Stimulated activated CD8-positive, alpha-beta memory T cell treated with anti-CD3 and anti-CD28 coated beads, Interleukin-4, amount 100 ng/mL, for 1 hour (primary cell): ENCODE measurements around the gene ABRAXAS1.
"Not testable (repeated sequence)": the region's sequence is repeated elsewhere in the genome, so short reads cannot be mapped to it uniquely, and the experiment has no call there.

ENCODE experiments used
- DNase-seq, 2 donors: peaks; one replicate each; pipeline ENCODE4 v3.0.0-alpha.2; 2020; ENCODE audit warnings: low read depth in 2 of 2, low spot score in 1 of 2

ABRAXAS1 gene

DNA sequence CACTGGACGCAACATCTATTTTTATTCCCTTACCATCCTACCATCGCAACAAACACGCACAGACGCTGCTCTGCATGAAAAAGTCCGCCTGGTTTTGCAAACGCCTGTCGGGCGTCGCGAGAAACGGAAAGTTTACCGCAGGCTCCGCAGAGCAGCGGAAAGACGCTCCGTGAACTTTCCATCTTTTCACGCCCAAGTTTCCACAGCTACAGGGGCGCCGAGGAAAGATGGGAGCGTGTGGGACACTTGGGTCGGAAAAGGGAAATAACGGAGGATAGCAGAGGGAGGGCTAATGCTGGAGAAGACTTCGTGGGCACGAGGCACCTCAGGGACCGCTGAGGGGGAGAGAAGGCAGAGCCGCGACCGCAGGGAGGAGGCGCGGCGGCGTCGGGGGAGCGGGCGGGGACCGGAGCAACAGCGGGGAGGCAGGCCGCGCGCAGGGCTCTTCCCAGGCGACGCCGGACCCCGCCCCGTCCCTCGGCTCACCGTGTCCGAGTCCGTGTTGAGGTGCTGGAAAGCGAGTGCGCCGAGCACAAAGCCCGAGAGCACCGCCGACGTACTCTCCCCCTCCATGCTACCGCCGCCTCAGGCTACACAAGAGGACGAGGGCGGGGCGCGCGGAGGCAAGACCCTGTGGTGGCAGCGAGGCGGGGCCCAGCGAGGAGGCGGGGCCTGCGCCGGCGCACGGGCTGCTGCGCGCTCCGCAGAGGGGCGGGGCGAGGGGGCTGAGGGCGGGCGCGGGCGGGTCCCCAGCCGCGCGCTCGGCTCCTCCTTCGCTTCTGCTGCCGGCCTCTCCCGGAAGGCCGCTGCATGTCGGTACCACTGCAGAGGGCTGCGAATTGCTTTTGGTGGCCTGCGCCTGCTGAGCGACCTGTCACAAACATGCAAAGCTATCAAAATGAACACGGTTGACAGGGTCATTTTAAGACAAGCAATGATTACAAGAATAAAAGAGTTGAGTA lies at the start of gene ABRAXAS1:
TSS of gene ABRAXAS1 (minus strand) at position 601 of the 962 bp plus-strand sequence. CDS start at position 573, 28 bp downstream.
- peak; percentile 85 to 88 for DNase-seq

DNA sequence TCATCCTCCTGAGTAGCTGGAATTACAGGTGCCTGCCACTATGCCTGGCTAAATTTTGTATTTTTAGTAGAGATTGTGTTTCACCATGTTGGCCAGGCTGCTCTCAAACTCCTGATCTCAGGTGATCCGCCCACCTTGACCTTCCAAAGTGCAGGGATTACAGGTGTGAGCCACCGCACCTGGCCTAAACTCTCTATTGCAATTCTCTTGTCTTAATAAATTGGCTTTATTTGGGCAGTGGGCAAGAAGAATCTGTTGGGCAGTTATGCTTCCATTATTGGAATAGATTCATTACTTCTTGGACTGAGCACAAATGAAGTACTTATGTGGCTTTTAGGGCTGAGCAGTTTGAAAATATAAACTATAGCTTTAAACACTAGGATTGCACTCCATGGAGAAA lies 42.8 kb upstream of the ABRAXAS1 start:
- no peak for DNase-seq

DNA sequence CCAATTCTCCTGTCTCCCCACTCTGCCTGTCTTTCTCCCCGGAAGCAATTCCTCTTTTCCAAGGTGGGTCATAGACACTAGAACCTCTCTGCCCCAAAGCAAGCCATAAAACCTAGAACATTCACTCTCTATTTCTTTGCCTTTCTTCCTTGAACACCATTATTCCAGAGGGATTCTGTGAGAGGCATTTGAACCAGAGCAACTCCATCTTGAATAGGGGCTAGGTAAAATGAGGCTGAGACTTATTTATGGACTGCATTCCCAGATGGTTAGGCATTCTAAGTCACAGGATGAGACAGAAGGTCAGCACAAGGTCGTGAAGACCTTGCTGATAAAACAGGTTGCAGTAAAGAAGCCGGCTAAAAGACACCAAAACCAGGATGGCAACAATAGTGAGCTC lies 37.3 kb upstream of the ABRAXAS1 start:
- DNase-seq, result no peak

DNA sequence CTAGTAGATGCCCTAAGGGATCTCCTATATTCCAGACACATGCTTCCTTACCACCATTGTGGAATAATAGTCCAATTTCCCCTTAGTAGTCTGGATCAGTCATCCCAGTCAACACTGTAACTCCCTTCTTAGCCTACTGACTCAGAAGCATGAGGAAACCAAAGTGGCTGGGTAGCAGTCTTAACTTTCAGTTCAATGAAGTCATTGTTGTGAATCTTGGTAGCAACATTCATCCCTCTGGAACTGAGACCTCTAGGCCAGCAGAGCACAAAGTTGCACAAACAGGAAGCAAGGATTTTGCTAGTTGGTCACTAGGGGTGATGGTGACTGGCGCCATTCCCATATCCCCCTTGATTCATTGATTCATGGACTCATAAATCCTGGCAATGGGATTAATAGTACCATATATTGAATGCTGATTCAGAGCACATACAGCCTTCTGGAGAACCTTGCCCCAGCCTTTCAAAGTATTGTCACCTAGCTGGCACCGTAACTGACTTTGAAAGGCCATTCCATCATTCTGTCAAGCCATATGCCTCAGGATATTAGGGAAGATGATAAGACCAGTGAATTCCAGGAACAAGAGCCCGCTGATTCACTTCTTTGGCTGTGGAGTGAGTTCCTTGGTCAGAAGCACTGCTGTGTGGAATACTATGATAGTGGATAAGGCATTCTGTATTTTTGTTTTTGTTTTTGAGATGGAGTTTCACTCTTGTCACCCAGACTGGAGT lies 31.3 kb upstream of the ABRAXAS1 start:
- no peak for DNase-seq

DNA sequence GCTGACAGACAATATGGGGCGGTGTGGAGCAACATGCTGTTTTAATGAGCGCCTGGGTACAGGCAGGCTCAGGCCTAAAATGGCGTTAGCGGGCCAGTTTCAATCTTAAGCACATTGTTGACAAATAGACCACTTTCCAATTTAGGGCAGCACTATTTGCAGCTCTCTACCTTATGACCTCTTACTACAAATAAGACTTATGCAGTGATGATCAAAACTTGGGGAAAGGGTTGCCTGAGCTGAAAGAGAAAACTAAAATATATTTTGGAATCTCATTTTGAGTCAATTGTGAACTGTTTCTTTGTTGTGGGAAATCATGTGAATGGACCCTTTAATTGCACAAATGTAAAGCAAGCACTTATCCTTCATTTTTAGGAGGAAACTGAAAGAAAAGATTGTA lies 25.5 kb upstream of the ABRAXAS1 start:
- DNase-seq, result no peak

DNA sequence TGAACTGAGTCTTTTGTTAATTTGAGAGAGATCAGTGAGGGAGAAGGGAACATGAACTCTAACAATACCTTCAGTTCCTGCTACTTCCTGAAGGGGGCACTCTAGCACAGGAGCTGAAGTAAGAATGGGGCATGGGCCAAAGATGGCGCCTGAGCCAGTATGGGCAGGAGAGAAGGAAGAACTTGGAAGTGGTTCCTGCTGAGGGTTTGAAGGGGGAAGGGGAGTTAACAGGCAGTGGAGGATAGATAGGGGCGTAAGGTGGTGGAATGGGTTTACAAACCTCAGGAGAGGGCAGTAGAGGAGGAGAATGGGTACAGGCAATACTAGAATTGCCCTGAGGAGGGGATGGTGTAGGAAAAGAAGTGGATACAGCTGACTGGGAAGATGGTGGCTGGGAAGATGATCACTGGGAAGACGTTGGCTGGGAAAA lies 24.3 kb upstream of the ABRAXAS1 start:
- peak in 1 of 2 donors; percentile 17 for DNase-seq

DNA sequence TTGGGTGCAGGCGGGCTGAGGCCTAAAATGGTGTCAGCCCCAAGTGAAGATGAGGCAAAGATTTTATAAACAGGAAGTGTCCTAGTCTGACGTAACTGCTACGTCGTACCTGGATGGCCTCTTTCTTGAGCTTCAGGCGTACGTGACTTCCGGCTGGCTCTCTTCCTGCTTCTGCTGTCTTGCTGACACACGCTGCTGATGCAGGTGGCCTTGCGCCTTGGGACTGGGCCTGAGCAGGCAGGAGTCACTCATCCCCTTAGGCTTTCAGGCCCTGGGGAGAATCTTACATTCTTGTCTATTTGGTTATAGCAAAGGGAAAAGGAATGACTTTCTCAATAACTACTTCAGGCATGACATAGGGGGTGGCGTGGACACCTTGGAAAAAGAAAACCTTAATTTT lies 20.1 kb upstream of the ABRAXAS1 start:
- no peak for DNase-seq

DNA sequence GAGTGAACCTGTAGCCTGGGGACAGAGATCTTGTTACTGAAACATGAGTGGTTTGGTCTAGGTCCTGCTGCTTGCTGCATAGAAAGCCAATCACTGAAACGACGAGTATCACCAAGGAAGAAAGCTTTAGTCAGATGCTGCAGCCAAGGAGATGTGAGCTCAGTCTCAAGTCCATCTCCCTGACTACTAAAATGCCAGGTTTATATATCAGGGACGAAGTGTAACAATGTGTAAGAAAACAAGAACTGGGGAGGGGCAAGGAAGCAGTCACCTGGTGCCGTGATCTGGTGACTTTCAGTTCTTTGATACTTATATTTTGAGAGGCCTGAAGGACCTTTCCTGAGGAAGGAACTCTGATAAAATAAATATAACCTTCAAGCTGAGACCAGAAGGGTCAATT lies 19.6 kb upstream of the ABRAXAS1 start:
- DNase-seq, result no peak

DNA sequence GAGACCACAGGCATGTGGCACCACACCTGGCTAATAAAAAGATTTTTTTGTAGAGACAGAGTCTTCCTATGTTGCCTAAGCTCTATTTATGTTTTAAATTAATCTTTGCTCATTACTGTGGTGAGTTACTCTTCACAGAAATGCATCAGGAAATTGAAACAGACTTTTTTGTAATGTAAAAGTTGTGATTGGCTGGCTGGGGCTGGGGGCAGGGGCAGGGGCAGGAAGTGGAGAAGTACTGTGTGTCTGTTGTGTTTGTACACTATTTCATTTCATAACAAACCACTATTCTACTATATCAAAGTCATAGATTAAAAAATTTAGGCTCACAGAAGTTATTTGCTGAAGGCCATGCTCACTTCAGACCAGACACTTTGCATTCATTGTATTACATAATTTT lies 19.1 kb upstream of the ABRAXAS1 start:
- DNase-seq, result no peak

DNA sequence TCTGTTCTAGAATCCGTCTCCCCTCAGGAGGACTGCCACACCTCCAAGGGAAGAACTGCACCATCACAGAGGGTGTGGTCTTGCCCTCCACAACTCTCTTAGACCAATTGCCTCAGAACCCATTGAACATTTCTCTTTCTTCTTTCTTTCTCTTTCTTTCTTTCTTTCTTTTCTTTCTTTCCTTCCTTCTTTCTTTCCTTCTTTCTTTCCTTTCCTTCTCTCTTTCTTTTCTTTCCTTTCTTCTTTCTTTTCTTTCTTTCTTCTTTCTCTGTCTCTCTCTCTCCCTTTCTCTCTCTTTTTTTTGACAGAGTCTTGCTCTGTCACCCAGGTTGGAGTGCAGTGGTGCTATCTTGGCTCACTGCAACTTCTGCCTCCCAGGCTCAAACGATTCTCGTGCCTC lies 16.8 kb upstream of the ABRAXAS1 start:
- DNase-seq, result not testable (repeated sequence)

DNA sequence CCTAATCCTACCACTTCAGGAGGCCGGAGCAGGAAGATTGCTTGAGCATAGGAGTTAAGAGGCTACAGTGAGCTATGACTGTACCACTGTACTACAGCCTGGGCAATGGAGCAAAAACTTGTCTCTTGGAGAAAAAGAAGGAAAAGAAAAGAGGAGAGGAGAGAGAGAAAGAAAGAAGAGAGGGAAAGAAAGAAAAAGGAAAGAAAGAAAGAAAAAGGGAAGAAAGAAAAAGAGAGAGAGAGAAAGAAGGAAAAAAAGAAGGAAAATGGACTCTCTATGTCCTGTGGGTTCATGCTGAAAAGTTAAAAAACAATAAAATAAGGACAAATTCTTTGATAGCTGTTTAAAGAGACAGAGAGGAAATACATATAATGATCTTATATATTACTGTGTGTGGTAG lies 13.3 kb upstream of the ABRAXAS1 start:
- no peak for DNase-seq

DNA sequence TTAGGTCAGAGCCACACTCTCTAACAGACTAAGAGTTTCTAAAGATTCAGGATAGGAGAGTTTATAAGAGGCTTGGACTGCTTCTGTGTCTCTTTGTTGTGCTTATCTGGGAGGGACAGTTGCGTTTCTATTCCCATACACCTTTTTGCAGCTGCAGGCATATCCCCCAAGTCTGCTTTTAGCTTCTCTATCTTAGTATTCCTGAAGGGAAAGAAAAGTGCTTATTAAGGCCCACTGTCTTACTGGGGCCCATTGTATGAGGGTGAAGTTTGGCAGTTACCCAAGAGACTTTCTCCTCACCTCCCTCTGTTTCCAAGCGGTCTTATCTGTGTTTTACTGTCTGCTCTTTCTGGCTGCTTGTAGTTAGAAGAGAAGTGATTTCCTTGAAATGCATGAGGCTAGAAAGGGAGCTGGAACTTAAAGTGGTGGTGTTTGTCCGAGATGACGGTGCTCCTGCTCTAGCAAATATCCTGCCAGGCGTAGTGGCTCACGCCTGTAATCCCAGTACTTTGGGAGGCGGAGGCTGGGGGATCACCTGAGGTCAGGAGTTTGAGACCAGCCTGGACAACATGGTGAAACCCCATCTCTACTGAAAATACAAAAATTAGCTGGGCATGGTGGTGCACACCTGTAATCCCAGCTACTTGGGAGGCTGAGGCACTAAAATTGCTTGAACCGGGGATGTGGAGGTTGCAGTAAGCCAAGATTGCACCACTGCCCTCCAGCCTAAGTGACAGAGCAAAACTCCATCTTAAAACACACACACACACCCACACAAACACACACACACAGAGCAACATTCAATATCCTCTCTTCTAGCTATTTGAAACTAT lies 11.4 kb upstream of the ABRAXAS1 start:
- DNase-seq, result not testable (repeated sequence)

DNA sequence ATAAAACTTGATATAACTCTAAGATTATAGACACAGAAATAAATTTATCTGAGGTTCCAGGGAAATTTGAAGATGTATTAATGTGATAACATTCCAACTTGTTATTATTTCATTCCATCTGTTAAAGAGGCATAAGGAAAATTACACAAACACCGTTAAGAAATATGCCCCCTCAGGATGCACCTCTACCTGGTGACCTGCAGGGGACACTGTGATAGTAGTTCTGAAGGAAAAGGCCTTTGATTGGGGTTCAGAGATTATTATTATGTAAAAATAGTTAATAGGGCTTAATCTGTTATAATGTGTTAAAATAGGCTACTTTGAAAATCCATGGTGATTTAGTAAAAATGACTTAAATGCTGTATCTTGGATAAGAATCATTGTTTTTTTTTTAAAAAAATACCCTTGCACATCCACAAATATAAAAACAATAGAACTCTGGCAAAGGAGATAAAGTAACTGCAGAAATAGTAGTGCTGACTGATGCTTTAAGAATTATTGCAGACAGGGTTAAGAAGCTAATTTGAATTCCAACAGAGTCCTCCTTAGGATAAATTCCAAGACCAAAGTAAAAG lies 6.1 kb upstream of the ABRAXAS1 start:
- no peak for DNase-seq

DNA sequence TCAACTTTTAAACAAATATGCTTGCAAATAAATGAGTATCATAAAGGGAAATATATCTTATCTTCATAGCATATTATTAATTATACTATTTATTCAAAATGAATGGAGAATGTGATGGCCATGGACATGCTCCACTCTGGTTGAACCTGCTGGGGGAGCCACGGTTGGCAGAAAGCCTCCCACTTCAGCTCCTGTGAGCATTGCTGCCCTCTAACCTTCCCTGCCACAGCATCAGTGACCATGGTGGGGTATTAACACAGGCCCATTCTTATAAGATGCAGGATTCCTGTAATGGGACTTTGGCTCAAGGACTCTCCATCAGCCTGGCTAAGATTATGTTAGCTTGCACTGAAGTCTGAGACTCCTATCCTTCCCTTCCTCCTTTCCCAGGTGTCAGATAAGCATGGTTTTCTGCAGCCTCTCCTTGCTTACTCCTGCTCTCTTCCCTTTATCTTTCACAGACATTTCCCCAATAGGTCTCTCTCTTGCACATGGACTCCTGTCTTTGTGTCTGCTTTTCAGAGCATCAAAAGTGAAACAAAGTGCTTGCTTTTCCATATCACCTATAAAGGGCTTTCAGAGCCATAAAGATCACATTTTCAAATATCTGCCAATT lies 4.9 kb upstream of the ABRAXAS1 start:
- no peak for DNase-seq

DNA sequence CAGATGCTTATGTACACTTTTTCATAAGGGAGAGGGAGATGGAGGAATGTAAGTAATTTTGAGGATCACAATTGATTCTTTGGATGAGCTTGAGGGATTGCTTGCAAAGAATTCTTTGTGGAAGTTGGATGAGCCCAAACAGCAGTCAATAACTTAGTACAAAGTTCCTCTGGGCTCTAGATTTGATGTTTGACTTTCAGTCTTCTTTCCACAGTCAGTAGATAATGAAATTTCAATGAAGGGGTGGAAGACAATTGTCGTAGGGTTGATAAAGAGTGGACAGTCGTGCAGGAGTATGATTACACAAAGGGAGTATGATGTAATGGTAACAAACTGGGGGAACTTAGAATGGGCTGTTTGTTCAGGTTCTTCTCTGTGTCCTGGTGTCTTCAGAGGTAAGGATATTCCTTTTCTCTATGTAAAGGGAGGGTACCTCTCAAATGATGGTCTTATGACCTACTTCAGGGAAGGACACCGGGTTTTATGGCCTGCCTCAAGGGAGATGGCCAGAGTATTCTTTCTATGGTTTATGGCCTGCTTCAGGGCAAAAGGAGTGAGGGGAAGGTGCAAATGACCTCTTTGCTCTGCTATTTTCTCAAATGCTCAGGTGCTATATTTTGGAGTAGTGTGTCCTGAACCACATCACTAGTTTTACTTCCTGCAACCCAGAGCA lies 1.7 kb upstream of the ABRAXAS1 start:
- DNase-seq, result no peak

DNA sequence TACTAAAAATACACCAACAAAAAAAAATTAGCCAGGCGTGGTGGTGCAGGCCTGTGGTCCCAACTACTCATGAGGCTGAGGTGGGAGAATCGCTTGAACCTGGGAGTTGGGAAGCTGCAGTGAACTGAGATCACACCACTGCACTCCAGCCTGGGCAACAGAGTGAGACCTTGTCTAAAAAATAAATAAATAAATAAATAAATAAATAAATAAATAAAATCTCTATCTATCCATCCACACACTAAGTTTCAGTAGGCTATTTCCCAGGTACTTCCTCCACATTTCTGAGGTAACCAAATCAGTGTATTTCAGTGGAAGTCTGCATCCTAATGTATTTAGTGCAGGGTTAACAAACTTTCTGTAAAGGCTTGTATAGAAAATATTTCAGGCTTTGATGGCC lies 10.9 kb downstream of the ABRAXAS1 start:
- no peak for DNase-seq

DNA sequence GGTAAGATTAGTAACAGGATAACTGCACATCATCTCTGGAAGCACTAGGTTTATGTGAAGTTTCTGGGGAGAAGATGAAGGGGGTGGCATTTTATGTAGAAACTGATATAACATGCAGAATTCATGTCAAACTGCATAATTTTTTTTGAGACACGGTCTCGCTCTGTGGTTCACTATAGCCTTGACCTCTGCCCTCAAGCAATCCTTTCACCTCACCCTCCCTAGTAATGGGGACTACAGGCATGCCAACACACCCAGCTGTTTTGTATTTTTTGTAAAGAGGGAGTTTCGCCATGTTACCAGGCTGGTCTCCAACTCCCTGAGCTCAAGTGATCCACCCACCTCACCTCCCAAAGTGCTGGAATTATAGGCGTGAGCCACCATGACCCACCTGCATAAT lies 11.5 kb downstream of the ABRAXAS1 start:
- no peak for DNase-seq

DNA sequence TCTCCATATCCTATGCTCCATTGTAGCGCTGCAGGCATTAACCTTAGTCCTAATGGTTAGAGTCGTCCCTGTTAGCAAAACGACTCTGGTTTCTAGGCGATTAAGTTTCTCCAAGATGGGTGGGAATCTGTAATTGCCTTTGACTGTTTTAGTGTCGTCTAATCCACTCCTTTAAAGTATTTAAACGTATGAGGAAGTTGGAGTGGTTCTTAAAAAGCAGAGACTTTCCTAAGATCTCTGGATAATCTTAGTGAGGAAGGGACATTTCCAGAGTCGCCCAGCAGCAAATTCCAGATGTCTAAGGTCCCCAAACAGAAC lies 28.8 kb downstream of the ABRAXAS1 start:
- DNase-seq, result no peak

DNA sequence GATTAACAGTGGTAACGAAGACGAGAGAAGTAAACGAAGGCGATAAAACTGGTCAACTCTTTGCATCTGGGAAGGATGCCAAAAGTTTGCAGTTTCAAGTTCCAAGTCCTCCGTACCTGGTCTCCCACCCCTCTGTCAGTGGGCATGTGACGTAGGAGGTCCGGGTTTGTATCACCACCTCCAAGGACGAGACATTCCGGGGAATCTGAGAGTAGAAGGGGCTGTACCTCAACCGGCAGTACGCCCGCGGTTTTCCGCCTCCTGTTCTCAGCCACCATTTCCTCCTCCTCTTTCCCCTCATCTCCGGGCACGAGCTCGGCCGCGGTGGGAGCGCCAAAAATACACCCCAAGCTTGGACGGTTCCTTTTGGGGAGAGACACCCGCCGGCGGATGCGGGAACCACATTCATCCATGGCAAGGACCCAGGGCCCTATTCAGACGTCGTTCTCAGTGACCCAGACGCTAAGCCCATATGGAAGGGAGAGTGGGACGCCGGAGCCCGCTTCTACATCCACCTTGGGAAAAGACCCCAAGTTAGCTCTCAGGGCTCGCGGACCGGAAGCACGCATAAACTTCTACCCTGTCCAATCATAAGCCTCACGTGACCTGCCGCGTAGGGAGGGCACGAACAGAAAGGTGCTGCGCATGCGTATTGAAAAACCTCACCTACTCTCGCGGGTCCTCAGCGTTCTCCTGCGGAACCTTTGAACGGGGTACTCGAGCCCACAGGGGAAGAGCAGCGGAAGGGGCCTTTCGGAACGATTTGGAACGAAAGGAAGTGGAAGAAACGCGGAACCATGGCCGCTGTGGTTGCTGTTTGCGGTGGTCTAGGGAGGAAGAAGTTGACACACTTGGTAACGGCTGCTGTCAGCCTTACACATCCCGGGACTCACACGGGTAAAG lies 29.4 kb downstream of the ABRAXAS1 start, which contains the start of the genes HELQ and MRPS18C:
TSS of gene HELQ (minus strand) at position 543 of the 903 bp plus-strand sequence. CDS start at position 413, 130 bp downstream.
TSS of gene MRPS18C (plus strand) at position 778 of the 903 bp plus-strand sequence. CDS start at position 798, 20 bp downstream.
- DNase-seq, result peak; percentile 87 to 89
